HG03342 (cell line): ENCODE results near the gene PRKN.

Experiments
- ATAC-seq: cut with Tn5 transposase; IDR thresholded peaks from one replicate; pipeline ENCODE4 v1.9.1; 2021; ENCODE audit warnings: mild to moderate bottlenecking, moderate library complexity; ENCODE audit not compliant: unreplicated experiment

Gene PRKN

GRCh38 chr6:161444464-161444863 lies 1283.1 kb downstream of the PRKN start:
- no peak for ATAC-seq

- no peak for ATAC-seq
Measured at GRCh38 chr6:161443848-161444247, 1283.7 kb downstream of the PRKN start.

- ATAC-seq, result no peak
Measured at GRCh38 chr6:161442420-161442819, 1285.1 kb downstream of the PRKN start.

- no peak for ATAC-seq
Measured at GRCh38 chr6:161440299-161440698, 1287.3 kb downstream of the PRKN start.

GRCh38 chr6:161439093-161439492 lies 1288.5 kb downstream of the PRKN start:
- ATAC-seq, result no peak

GRCh38 chr6:161438430-161439030 lies 1289.0 kb downstream of the PRKN start:
- ATAC-seq, result no peak

GRCh38 chr6:161437851-161438250 lies 1289.7 kb downstream of the PRKN start:
- no peak for ATAC-seq

GRCh38 chr6:161436106-161436876 lies 1291.3 kb downstream of the PRKN start:
- no peak for ATAC-seq

GRCh38 chr6:161435748-161436070 lies 1291.9 kb downstream of the PRKN start:
- ATAC-seq, result no peak

GRCh38 chr6:161434921-161435747 lies 1292.4 kb downstream of the PRKN start:
- ATAC-seq, result no peak

- ATAC-seq, result no peak
Measured at GRCh38 chr6:161434350-161434749, 1293.2 kb downstream of the PRKN start.

GRCh38 chr6:161432546-161432945 lies 1295.0 kb downstream of the PRKN start:
- no peak for ATAC-seq

- no peak for ATAC-seq
Measured at GRCh38 chr6:161429921-161430490, 1297.6 kb downstream of the PRKN start.

GRCh38 chr6:161424421-161424820 lies 1303.1 kb downstream of the PRKN start:
- no peak for ATAC-seq

GRCh38 chr6:161422710-161423680 lies 1304.6 kb downstream of the PRKN start:
- ATAC-seq, result no peak

- peak; percentile 74 for ATAC-seq
Measured at GRCh38 chr6:161418463-161418945, 1309.1 kb downstream of the PRKN start.

GRCh38 chr6:161417717-161418462 lies 1309.7 kb downstream of the PRKN start:
- ATAC-seq, result no peak

GRCh38 chr6:161415302-161415855 lies 1312.2 kb downstream of the PRKN start:
- ATAC-seq, result no peak

- ATAC-seq, result no peak
Measured at GRCh38 chr6:161414707-161415106, 1312.9 kb downstream of the PRKN start.
